Testis (tissue), 3 donors: Measurements from ENCODE around the gene C4orf54. TPM values are rescaled to one million over a fixed set of nuclear protein-coding genes. Genes with fewer than 3 reads are reported as not detected.

Experiments used
- DNase-seq: peaks from one replicate; pipeline ENCODE4 v3.0.0-alpha.2; 2019
- H3K27ac ChIP-seq, 2 donors: fragments of 200-600 bp; sonication (generic); one replicate each; pipeline ENCODE4 v1.5.1; 2019
- H3K27me3 ChIP-seq: fragments of 200-600 bp; sonication (generic); one replicate; pipeline ENCODE4 v1.5.1; 2019
- H3K36me3 ChIP-seq: fragments of 200-600 bp; sonication (generic); one replicate; pipeline ENCODE4 v1.5.1; 2017; ENCODE audit warnings: low read depth; ENCODE audit errors: missing control alignments
- H3K4me1 ChIP-seq: fragments of 200-600 bp; sonication (generic); one replicate; pipeline ENCODE4 v1.5.1; 2019
- H3K4me3 ChIP-seq, 2 donors: fragments of 200-600 bp; sonication (generic); one replicate each; pipeline ENCODE4 v1.5.1; 2017 to 2019
- H3K9me3 ChIP-seq: fragments of 200-600 bp; sonication (generic); one replicate; pipeline ENCODE4 v1.5.1; 2017
- CTCF ChIP-seq, 3 experiments: fragments of 450-650 bp in 2 of 3; fragments of 200-600 bp in 1 of 3; sonication (generic) in 1 of 3; IDR thresholded peaks; one replicate each; pipeline ENCODE4 v1.5.1; 2016 to 2019; ENCODE audit warnings: antibody characterized with exemption in 3 of 3, mild to moderate bottlenecking in 2 of 3, moderate library complexity in 1 of 3
- POLR2A ChIP-seq: fragments of 450-650 bp; IDR thresholded peaks from one replicate; pipeline ENCODE4 v1.6.1; 2017; ENCODE audit warnings: antibody characterized with exemption, mild to moderate bottlenecking, moderate library complexity
- WGBS, 2 donors: methylation state at CpG; one replicate each; pipeline ENCODE4 v1.1.5; 2018; 5-methylcytosine and 5-hydroxymethylcytosine counted together
- intact Hi-C: fragments of 100-400 bp; cut with DNase I; formaldehyde crosslinking; loops from one replicate; pipeline ENCODE4 v1.15.1; 2023; ENCODE audit warnings: low total_unique reads
- polyA plus RNA-seq: library from polyadenylated mRNA; stranded (reverse); fragments of 350-450 nt; fragmentation: Illumina TruSeq; extraction: RNeasy Lipid Tissue Mini Kit (QIAGEN cat#74804); gene quantifications from one replicate; pipeline ENCODE4 v1.2.3, GENCODE V29; 2014; ENCODE audit warnings: low read depth, low replicate concordance; ENCODE audit not compliant: insufficient read depth
- total RNA-seq, 2 donors: library from RNA; depleted of rRNA; stranded (reverse); fragments of >200 nt; gene quantifications; one replicate each; pipeline ENCODE4 v1.2.3, GENCODE V29; 2016

Gene C4orf54
- total and polyA plus RNA-seq, 3 donors from 2014 or later = 0.39 to 0.81 (median 0.46) TPM

GRCh38 chr4:99630857-99631360 is 26.7 kb downstream of the C4orf54 start:
- TF ChIP-seq CTCF (IDR thresholded peaks at IDR 0.05) = no peak
- TF ChIP-seq POLR2A = no peak
- no peak for DNase-seq
- Histone ChIP-seq H3K4me3 (no peak overlapping the region), H3K27me3 (no peaks in the 10 kb centered on the region), H3K27ac (no peak overlapping the region), H3K36me3 (no peaks in the 10 kb centered on the region), H3K9me3 (no peaks in the 10 kb centered on the region), H3K4me1 (no peaks in the 10 kb centered on the region)
- intact Hi-C loops = no loop called here
- WGBS, 2 donors = 67 to 89% methylated on average over 1 of the region's 1 CpG

- intact Hi-C loops = no loop called here
- no peak for TF ChIP-seq POLR2A
- TF ChIP-seq CTCF (IDR thresholded peaks at IDR 0.05) = no peak
- H3K9me3 ChIP-seq = no peaks in the 10 kb centered on the region
These were observed 27.6 kb downstream of the C4orf54 start for GRCh38 chr4:99629962-99630554.

GRCh38 chr4:99628040-99628439 is 29.6 kb downstream of the C4orf54 start:
- intact Hi-C loops = no loop called here

More at GRCh38 chr4:99629962-99630554, 27.6 kb downstream of the C4orf54 start:
- DNase-seq = no peak
- H3K4me1 ChIP-seq = no peaks in the 10 kb centered on the region
- no peaks in the 10 kb centered on the region for H3K27me3 ChIP-seq
- no peak overlapping the region for H3K27ac ChIP-seq
- H3K36me3 ChIP-seq = no peaks in the 10 kb centered on the region
- no peak overlapping the region for H3K4me3 ChIP-seq

GRCh38 chr4:99625369-99625768 is 32.3 kb downstream of the C4orf54 start:
- H3K27me3 ChIP-seq = no peaks in the 10 kb centered on the region
- H3K36me3 ChIP-seq = no peaks in the 10 kb centered on the region
- 47 to 71% methylated on average over 5 of the region's 5 CpGs for WGBS, 2 donors
- H3K27ac ChIP-seq = no peak overlapping the region
- DNase-seq = no peak
- intact Hi-C loops = no loop called here
- H3K4me1 ChIP-seq = peaks cover 15% of the 10 kb centered on the region
- H3K9me3 ChIP-seq = no peaks in the 10 kb centered on the region
- peak overlapping the region in 1 of 2 donors; percentile 17 for H3K4me3 ChIP-seq
- no peak for TF ChIP-seq CTCF (IDR thresholded peaks at IDR 0.05)
- TF ChIP-seq POLR2A = no peak

More at GRCh38 chr4:99628040-99628439, 29.6 kb downstream of the C4orf54 start:
- Histone ChIP-seq H3K4me3 (no peak overlapping the region), H3K27ac (no peak overlapping the region), H3K27me3 (no peaks in the 10 kb centered on the region), H3K4me1 (peaks cover 10% of the 10 kb centered on the region), H3K9me3 (no peaks in the 10 kb centered on the region), H3K36me3 (no peaks in the 10 kb centered on the region)
- WGBS, 2 donors = 75 to 86% methylated on average over 1 of the region's 1 CpG
- no peak for DNase-seq
- TF ChIP-seq CTCF (IDR thresholded peaks at IDR 0.05) = no peak

- intact Hi-C loops = no loop called here
- WGBS, 2 donors = 62 to 70% methylated on average over 4 of the region's 4 CpGs
- no peaks in the 10 kb centered on the region for H3K36me3 ChIP-seq
- H3K4me1 ChIP-seq = peaks cover 15% of the 10 kb centered on the region
- no peaks in the 10 kb centered on the region for H3K9me3 ChIP-seq
- DNase-seq = no peak
- H3K27ac ChIP-seq = peak overlapping the region; percentile 33 to 39
- H3K27me3 ChIP-seq = no peaks in the 10 kb centered on the region
- no peak overlapping the region for H3K4me3 ChIP-seq
- TF ChIP-seq POLR2A (no peak), CTCF (IDR thresholded peaks at IDR 0.05) (no peak)
These were observed 33.4 kb downstream of the C4orf54 start for GRCh38 chr4:99624141-99624719.
